ENCODE data around the gene AUTS2. TPM values are rescaled to one million over a fixed set of nuclear protein-coding genes. Genes with fewer than 3 reads are reported as not detected.

AUTS2 gene
- total and polyA plus RNA-seq, 10 of the 15 experiments (the other 5 are each of a cell fraction or from before 2014, with no cell fraction given), result 6.4 to 55.6 (median 21.6) TPM

DNA sequence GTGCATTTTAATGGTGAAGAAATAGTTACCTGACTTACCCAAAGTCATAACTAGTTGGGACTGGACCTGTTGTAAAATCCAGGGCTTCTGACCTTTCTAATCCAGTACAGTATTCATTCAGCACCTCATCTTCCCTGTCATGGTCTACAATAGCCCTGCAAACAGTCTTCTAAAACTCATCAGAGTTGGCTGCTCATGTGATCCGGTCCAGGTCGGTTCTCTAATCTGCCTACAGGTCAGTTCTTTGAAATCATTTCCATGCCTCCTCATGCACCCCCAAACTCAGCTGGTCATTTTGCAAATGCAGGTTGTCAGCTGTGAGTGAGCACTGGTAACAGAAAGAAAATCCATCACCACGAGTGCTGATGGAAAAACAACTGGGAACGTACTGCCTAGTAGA, 1082.0 kb downstream of the AUTS2 start (continued):
- TF ChIP-seq, protein P1, sequence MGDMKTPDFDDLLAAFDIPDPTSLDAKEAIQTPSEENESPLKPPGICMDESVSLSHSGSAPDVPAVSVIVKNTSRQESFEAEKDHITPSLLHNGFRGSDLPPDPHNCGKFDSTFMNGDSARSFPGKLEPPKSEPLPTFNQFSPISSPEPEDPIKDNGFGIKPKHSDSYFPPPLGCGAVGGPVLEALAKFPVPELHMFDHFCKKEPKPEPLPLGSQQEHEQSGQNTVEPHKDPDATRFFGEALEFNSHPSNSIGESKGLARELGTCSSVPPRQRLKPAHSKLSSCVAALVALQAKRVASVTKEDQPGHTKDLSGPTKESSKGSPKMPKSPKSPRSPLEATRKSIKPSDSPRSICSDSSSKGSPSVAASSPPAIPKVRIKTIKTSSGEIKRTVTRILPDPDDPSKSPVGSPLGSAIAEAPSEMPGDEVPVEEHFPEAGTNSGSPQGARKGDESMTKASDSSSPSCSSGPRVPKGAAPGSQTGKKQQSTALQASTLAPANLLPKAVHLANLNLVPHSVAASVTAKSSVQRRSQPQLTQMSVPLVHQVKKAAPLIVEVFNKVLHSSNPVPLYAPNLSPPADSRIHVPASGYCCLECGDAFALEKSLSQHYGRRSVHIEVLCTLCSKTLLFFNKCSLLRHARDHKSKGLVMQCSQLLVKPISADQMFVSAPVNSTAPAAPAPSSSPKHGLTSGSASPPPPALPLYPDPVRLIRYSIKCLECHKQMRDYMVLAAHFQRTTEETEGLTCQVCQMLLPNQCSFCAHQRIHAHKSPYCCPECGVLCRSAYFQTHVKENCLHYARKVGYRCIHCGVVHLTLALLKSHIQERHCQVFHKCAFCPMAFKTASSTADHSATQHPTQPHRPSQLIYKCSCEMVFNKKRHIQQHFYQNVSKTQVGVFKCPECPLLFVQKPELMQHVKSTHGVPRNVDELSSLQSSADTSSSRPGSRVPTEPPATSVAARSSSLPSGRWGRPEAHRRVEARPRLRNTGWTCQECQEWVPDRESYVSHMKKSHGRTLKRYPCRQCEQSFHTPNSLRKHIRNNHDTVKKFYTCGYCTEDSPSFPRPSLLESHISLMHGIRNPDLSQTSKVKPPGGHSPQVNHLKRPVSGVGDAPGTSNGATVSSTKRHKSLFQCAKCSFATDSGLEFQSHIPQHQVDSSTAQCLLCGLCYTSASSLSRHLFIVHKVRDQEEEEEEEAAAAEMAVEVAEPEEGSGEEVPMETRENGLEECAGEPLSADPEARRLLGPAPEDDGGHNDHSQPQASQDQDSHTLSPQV (IDR thresholded peaks at IDR 0.05), result no peak
- TF ChIP-seq CHD2 (IDR thresholded peaks at IDR 0.05; ENCODE audit: borderline replicate concordance, low read depth, low read length) (no peak), EED (IDR thresholded peaks at IDR 0.05; ENCODE audit: low read depth) (no peak), HDGF (IDR thresholded peaks at IDR 0.05) (no peak), RBBP5 (conservative IDR thresholded peaks at IDR 0.05) (no peak), JUNB (IDR thresholded peaks at IDR 0.05) (no peak), CBX3 (IDR thresholded peaks at IDR 0.05; ENCODE audit: borderline replicate concordance, low read depth) (no peak)
- TF ChIP-seq, protein P2, sequence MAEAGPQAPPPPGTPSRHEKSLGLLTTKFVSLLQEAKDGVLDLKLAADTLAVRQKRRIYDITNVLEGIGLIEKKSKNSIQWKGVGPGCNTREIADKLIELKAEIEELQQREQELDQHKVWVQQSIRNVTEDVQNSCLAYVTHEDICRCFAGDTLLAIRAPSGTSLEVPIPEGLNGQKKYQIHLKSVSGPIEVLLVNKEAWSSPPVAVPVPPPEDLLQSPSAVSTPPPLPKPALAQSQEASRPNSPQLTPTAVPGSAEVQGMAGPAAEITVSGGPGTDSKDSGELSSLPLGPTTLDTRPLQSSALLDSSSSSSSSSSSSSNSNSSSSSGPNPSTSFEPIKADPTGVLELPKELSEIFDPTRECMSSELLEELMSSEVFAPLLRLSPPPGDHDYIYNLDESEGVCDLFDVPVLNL (IDR thresholded peaks at IDR 0.05; ENCODE audit: low read depth, low read length), result no peak
- TF ChIP-seq, protein P3, sequence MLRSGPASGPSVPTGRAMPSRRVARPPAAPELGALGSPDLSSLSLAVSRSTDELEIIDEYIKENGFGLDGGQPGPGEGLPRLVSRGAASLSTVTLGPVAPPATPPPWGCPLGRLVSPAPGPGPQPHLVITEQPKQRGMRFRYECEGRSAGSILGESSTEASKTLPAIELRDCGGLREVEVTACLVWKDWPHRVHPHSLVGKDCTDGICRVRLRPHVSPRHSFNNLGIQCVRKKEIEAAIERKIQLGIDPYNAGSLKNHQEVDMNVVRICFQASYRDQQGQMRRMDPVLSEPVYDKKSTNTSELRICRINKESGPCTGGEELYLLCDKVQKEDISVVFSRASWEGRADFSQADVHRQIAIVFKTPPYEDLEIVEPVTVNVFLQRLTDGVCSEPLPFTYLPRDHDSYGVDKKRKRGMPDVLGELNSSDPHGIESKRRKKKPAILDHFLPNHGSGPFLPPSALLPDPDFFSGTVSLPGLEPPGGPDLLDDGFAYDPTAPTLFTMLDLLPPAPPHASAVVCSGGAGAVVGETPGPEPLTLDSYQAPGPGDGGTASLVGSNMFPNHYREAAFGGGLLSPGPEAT (IDR thresholded peaks at IDR 0.05; ENCODE audit: low read depth), result no peak

Data from GM12878 (cell line).